Parathyroid adenoma (tissue), 2 donors: Measurements from ENCODE around the gene RUNX2.

Source experiments
- H2AFZ ChIP-seq: fragments of 300-600 bp; sonication (generic); one replicate; pipeline ENCODE4 v1.7.0; 2017; ENCODE audit warnings: antibody characterized with exemption, mild to moderate bottlenecking
- H3K27ac ChIP-seq: fragments of 300-600 bp; sonication (generic); one replicate; pipeline ENCODE4 v1.7.0; 2017
- H3K27me3 ChIP-seq: fragments of 300-600 bp; sonication (generic); one replicate; pipeline ENCODE4 v1.7.0; 2017; ENCODE audit warnings: low read length; ENCODE audit not compliant: control insufficient read depth, insufficient read depth
- H3K36me3 ChIP-seq: fragments of 300-600 bp; sonication (generic); one replicate; pipeline ENCODE4 v1.7.0; 2017; ENCODE audit warnings: low read length; ENCODE audit not compliant: control insufficient read depth, insufficient read depth
- H3K4me1 ChIP-seq: fragments of 300-600 bp; sonication (generic); one replicate; pipeline ENCODE4 v1.7.0; 2017; ENCODE audit warnings: control low read depth
- H3K4me2 ChIP-seq: fragments of 300-600 bp; sonication (generic); one replicate; pipeline ENCODE4 v1.7.0; 2017; ENCODE audit warnings: low read length
- H3K4me3 ChIP-seq: fragments of 300-600 bp; sonication (generic); one replicate; pipeline ENCODE4 v1.7.0; 2017; ENCODE audit warnings: low read depth, low read length
- H3K79me2 ChIP-seq: fragments of 300-600 bp; sonication (generic); one replicate; pipeline ENCODE4 v1.7.0; 2017; ENCODE audit warnings: control low read depth
- H3K9ac ChIP-seq: fragments of 300-600 bp; sonication (generic); one replicate; pipeline ENCODE4 v1.7.0; 2017; ENCODE audit warnings: mild to moderate bottlenecking
- H3K9me3 ChIP-seq: fragments of 300-600 bp; sonication (generic); one replicate; pipeline ENCODE4 v1.7.0; 2017; ENCODE audit warnings: low read length; ENCODE audit not compliant: control insufficient read depth
- CTCF ChIP-seq: fragments of 300-600 bp; sonication (generic); IDR thresholded peaks from one replicate; pipeline ENCODE4 v1.7.0; 2017; ENCODE audit warnings: antibody characterized with exemption, mild to moderate bottlenecking
- donor health status: primary hyperparathyroidism.

Gene RUNX2

GRCh38 chr6:45398075-45398813 lies 70.1 kb downstream of the RUNX2 start:
- Histone ChIP-seq H3K9me3 (no peaks in the 10 kb centered on the region), H3K4me2 (no peak overlapping the region), H3K36me3 (no peaks in the 10 kb centered on the region), H3K79me2 (no peaks in the 10 kb centered on the region), H3K4me1 (no peaks in the 10 kb centered on the region), H3K9ac (no peak overlapping the region), H3K27me3 (no peaks in the 10 kb centered on the region), H3K27ac (no peak overlapping the region), H2AFZ (no peak overlapping the region), H3K4me3 (no peak overlapping the region)
- no peak for TF ChIP-seq CTCF

- TF ChIP-seq CTCF: no peak
- H3K36me3 ChIP-seq: no peaks in the 10 kb centered on the region
- no peak overlapping the region for H3K4me3 ChIP-seq
- H3K9ac ChIP-seq: no peak overlapping the region
- H3K4me1 ChIP-seq: no peaks in the 10 kb centered on the region
- H3K27me3 ChIP-seq: no peaks in the 10 kb centered on the region
- H2AFZ ChIP-seq: no peak overlapping the region
- no peak overlapping the region for H3K27ac ChIP-seq
- H3K79me2 ChIP-seq: no peaks in the 10 kb centered on the region
- H3K4me2 ChIP-seq: no peak overlapping the region
- no peaks in the 10 kb centered on the region for H3K9me3 ChIP-seq
Observed at GRCh38 chr6:45400021-45400420, 71.9 kb downstream of the RUNX2 start.

- H2AFZ ChIP-seq: no peak overlapping the region
- no peak for TF ChIP-seq CTCF
- no peaks in the 10 kb centered on the region for H3K27me3 ChIP-seq
- H3K79me2 ChIP-seq: no peaks in the 10 kb centered on the region
- no peaks in the 10 kb centered on the region for H3K4me1 ChIP-seq
- no peak overlapping the region for H3K4me2 ChIP-seq
- H3K9ac ChIP-seq: no peak overlapping the region
- H3K27ac ChIP-seq: no peak overlapping the region
- H3K9me3 ChIP-seq: no peaks in the 10 kb centered on the region
- no peaks in the 10 kb centered on the region for H3K36me3 ChIP-seq
- no peak overlapping the region for H3K4me3 ChIP-seq
Observed at GRCh38 chr6:45411959-45412358, 83.8 kb downstream of the RUNX2 start.

GRCh38 chr6:45415315-45415714 lies 87.2 kb downstream of the RUNX2 start:
- H3K9ac ChIP-seq: no peak overlapping the region
- TF ChIP-seq CTCF: no peak

More at GRCh38 chr6:45415315-45415714, 87.2 kb downstream of the RUNX2 start:
- H2AFZ ChIP-seq: no peak overlapping the region
- no peak overlapping the region for H3K4me3 ChIP-seq
- no peak overlapping the region for H3K27ac ChIP-seq
- H3K79me2 ChIP-seq: no peaks in the 10 kb centered on the region
- no peak overlapping the region for H3K4me2 ChIP-seq
- no peaks in the 10 kb centered on the region for H3K36me3 ChIP-seq
- no peaks in the 10 kb centered on the region for H3K4me1 ChIP-seq
- H3K9me3 ChIP-seq: no peaks in the 10 kb centered on the region
- peaks cover 4% of the 10 kb centered on the region for H3K27me3 ChIP-seq
